ENCODE measurements around the gene HEPH.

DNA sequence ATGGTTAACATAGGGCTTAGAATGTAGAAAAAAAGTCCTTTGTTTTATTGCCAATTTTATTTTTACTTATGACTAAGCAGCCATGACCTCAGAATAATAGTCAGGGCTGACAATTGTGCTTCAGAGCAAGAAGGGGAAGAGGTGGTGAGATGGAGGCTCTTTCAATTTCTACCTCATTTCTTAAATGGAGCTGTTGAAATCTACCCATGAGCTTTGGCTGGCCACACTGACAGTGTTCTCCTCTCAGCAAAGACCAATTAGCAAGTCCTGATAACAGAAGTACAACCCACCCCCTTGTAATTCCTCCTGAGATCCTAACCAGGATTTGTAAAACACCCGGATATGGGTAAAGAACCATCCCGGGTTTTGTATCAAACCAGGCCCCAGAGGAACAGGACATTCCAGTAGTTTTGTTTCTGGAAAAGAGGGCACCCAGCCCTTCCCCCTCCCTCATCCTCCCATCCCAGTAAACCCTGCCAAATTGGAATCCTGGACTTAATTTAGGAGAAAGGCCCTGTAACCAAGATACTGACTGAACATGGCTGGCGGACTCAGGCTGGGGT is at the start of gene HEPH:
- TF ChIP-seq CTCF (IDR thresholded peaks at IDR 0.05) (no peak), EZH2 (IDR thresholded peaks at IDR 0.05; ENCODE audit: borderline replicate concordance, insufficient read depth, low read depth, low read length, poor library complexity, severe bottlenecking) (no peak)
